Astrocyte (in vitro differentiated cells and primary cell): ENCODE data around the gene RAB11FIP4.

Source experiments
- CTCF ChIP-seq: IDR thresholded peaks from 2 replicates; pipeline ENCODE4 v1.5.1; 2011; ENCODE audit warnings: low read depth, mild to moderate bottlenecking, inconsistent platforms, low read length, moderate library complexity; ENCODE audit not compliant: insufficient read depth
- EZH2 ChIP-seq: IDR thresholded peaks from 2 replicates; pipeline ENCODE4 v1.6.1; 2012; ENCODE audit warnings: mild to moderate bottlenecking, low read length, inconsistent platforms; ENCODE audit not compliant: insufficient read depth

GRCh38 chr17:31496601-31497000 lies 105.1 kb downstream of the RAB11FIP4 start:
- TF ChIP-seq CTCF, result no peak
- no peak for TF ChIP-seq EZH2
